Measurements from ENCODE around the gene TOX2.

Gene TOX2

DNA sequence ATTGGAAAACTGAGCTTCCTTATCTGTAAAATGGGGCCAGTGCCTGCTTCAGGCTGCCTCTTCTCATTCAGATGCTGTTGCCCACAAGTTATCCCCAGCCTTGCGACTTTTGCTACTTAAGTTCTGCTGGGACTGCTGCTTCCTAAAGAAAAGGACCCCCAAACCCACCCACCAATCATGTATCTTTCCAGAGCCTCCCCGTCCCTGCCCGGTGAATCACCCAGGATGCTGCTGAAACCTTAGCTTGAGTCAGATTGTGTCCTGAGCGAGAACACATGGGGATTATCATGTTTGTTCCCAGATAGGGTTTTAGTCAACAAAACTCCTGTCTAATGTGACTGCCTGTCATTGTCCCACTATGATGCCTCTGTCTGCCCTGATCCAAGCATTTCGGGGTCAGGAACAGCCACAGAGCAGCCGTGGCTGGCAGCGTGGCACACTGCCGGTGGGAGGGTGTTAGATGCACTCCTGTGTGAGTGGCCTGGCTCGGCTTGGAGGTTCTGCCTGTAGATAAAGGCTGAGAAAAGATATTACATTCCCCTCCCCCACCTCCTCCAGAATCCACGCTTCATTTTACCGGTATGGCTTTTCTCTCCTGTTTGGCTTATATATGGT, 79.9 kb downstream of the TOX2 start:
- no peak for DNase-seq (ENCODE audit: extremely low read depth in 1 of 2, low read depth in 1 of 2)

DNA sequence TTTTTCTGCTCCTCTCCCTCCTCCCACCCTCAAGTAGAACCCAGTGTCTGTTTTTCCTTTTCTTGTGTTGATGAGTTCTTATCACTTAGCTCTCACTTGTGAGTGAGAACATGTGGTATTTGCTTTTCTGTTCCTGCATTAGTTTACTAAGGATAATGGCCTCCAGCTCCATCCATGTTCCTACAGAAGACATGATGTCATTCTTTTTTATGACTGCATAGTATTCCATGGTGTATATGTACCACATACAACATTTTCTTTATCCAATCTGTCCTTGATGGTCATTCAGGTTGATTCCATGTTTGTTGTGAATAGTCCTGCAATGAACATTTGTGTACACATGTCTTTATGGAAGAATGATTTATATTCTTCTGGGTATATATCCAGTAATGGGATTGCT, 81.0 kb downstream of the TOX2 start:
- DNase-seq (ENCODE audit: extremely low read depth in 1 of 2, low read depth in 1 of 2), result no peak

DNA sequence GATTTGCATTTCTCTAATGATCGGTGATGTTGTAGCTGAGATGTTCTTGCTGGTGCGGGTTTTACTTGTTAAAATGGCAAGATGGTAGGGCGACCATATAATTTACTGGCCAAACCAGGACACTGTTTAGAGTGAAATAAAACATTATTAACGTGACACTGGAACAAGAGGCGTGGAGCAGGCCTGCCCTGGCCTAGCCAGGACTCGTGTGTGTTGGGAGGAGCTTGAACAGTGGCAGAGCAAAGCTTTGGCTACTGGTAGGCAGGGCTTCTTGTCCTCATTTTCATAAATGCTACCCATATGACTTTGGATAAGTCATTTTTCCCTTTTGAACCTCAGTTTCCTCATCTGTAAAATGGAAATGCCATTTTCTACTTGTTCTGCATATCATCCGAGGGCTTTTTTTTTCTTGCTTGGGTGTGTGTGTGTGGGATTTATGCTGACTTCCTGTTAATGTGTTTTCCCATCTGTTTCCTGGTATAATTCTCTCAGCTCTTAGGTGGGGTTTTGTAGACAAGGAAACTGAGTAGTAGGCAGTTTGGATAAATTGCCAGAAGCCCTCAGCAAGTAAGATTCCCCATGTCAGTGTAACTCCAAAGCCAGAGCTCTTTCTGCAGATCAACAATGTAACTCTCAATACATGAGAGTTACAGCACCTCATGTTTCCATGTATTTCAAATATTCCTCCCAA, 81.7 kb downstream of the TOX2 start:
- no peak for DNase-seq (ENCODE audit: extremely low read depth in 1 of 2, low read depth in 1 of 2)

DNA sequence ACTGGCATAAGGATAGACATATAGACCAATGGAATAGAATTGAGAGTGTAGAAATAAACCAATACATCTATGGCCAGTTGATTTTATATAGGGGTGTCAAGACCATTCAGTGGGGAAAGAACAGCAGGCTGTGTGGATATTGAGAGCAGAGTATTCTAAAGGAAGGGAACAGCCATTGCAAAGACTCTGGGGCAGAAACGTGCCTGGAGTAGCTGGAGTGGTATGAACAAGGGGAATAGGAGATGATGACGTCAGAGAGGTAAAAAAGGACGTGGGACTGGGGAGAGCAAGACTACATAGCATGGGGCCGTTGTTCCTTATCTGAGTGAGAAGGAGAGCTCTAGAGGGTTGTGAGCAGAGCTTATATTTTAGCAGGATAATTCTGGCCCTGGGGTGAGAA, 85.2 kb downstream of the TOX2 start:
- no peak for DNase-seq (ENCODE audit: extremely low read depth in 1 of 2, low read depth in 1 of 2)

DNA sequence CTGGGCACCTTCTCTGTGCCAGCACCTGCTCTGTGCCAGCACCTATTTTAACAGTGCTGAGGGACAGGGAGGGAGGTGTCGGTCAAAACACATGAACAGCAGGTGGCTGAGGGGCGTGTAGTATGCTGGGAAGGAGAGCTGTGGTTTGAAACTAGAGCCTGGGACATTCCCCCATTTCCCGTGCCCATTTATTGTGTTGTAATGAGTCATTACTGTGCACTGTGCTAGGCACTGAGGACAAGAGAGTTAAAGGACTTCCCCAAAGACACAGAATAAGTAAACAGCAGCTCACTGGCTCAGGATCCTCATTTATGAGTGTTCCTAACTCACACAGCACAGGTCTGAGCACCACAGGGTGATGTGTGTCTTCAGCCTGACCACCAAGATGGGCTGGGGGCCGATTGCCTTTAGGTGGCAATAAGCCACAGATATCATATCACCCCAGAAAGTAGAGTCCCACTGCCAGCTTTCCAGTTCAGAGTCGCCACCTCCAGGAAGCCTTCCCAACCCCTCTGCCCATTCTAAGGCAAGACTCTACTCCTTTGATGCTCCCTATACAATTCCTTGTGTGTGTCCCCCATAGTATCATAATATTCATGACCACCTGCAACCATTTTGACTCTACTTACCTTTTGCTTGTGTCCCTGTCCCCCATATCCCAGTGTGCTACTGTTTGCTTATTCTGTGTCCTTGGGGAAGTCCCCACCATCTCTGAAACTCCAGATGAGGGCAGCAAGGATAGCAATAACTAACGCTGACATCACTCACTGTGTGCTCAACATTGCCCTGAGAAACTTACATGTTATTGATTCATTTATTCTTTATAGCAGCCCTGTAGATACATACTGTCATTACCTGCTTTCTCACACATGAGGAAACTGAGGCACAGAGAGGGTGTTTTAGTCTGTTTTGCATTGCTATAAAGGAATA, 87.3 kb downstream of the TOX2 start:
- no peak for DNase-seq (ENCODE audit: extremely low read depth in 1 of 2, low read depth in 1 of 2)

- DNase-seq (ENCODE audit: extremely low read depth in 1 of 2, low read depth in 1 of 2), result no peak
Measured at GRCh38 chr20:44002861-44003260, 88.2 kb downstream of the TOX2 start.

DNA sequence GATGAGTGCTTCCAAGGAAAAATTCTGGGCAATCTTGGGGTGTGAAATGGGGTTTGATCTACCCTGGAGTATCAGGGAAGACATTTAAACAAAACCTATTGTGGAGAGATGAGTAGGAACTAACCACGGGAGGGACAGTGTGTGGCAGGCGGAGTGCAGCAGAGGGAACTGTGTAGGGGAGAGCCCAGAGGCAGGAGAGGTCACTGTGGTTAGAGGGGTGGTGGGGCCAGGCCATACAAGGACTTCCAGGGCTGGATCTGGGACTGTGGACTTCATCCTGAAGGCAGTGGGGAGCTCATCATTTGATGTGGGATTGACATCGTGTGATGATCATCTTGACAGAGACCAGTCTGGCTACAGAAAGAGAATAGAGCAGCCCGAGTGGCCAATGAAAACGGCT, 89.0 kb downstream of the TOX2 start:
- no peak for DNase-seq (ENCODE audit: extremely low read depth in 1 of 2, low read depth in 1 of 2)

GRCh38 chr20:44004306-44004915, 89.8 kb downstream of the TOX2 start:
- DNase-seq (ENCODE audit: extremely low read depth in 1 of 2, low read depth in 1 of 2), result no peak

DNA sequence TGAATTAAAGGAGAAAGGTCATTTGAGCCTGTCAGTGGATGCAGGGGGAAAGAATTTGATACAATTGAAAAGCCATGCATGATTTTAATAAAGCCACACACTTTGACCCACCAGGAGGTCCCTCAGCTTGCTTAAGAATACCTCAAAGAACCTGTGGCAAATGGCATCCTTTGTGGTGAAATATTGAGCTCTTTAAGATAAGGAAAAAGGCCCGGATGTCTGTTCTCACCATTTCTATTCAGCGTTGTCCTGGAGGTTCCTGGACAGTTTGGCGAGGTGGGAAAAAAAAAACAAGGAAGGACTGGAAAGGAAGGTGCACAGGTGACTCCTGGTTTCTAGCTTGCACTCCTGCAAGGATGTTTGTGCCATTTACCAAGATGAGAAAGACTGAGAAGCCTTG, 91.0 kb downstream of the TOX2 start:
- DNase-seq (ENCODE audit: extremely low read depth in 1 of 2, low read depth in 1 of 2), result no peak

DNA sequence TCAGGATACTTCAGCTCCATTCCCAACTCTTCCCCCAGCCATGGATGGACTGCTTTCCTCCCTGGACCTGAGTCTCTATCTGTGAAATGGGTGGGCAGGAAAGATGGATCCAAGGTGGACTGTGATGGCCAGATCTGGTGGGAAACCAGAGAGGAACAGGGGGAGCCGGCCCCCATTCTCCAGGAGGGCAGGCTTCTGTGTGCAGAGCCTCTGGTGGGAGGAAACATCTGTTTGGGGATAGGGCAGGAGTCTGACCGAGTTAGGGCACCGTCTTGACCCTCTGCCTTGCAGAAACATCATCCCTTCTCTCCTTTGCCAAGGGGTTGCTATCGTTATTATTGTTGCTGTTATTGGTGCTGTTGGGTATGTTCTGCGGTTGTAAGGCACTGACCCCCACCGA, 91.5 kb downstream of the TOX2 start:
- no peak for DNase-seq (ENCODE audit: extremely low read depth in 1 of 2, low read depth in 1 of 2)

DNA sequence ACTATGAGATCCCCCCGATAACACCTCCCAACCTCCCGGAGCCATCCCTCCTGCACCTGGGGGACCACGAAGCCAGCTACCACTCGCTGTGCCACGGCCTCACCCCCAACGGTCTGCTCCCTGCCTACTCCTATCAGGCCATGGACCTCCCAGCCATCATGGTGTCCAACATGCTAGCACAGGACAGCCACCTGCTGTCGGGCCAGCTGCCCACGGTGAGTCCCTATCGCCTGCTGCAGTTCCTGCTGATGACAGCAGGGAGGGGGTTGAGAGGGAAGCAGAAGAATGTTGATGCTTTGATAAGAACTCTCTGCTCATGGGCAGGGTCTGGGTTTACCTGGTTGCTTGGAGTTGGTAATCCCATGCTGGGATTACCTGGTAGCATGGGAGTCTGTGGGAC, 91.9 kb downstream of the TOX2 start:
- no peak for DNase-seq (ENCODE audit: extremely low read depth in 1 of 2, low read depth in 1 of 2)

- DNase-seq (ENCODE audit: extremely low read depth in 1 of 2, low read depth in 1 of 2), result no peak
Measured at GRCh38 chr20:44008806-44009678, 94.4 kb downstream of the TOX2 start.

DNA sequence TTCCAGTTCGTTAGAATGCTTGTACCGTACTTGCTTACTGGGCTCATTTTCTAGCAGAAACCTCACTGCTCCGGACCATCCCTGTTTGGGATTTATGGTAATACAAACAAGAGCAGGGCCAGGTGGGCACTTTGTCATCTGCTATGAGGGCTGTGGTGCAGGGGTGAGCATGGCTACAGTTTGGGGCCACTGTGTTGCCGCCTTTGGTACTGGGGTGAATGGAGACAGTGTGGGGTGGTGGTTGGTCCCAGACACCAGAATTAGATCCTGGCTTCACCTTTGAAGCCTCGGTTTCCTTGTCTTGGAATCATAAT, 95.0 kb downstream of the TOX2 start:
- DNase-seq (ENCODE audit: extremely low read depth in 1 of 2, low read depth in 1 of 2), result no peak

GRCh38 chr20:44010162-44010704, 95.6 kb downstream of the TOX2 start:
- DNase-seq (ENCODE audit: extremely low read depth in 1 of 2, low read depth in 1 of 2), result no peak

- DNase-seq (ENCODE audit: extremely low read depth in 1 of 2, low read depth in 1 of 2), result no peak
Measured at GRCh38 chr20:44011251-44011940, 96.7 kb downstream of the TOX2 start.

DNA sequence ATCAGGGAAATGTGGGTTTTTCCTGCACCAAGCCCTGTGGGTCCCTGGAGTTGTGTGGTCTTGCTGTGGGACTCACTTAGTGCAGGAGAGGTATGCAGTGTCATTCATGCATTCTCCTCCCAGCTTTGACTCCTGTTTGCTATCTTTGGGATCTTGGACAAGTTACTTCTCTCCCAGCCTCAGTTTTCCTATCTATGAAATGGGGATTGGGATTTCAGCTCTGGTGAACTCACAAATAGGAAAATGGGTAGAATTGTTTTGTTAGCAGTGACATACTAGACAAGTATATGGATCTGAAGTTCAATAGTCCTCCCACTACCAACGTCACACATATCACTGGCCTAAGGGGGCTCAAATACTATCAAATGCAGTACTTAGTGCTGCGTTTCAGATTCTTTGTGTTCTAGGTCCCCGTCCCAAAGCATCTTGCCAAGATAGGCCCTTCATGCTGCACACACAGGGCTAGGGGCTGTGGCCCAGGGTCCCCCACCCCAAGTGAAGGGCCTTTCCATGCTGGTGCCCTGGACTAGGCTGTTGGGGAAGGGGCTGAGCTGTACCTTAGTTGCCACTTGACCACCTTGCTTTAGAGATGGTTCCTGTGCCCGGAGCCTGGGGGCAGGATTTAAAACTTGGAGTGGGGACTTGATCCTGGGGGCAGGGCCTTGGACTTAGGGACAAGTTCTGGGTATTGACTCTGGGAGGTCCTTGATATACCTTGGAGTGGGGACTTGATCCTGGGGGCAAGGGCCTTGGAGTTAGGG, 98.0 kb downstream of the TOX2 start:
- DNase-seq (ENCODE audit: extremely low read depth in 1 of 2, low read depth in 1 of 2), result no peak

DNA sequence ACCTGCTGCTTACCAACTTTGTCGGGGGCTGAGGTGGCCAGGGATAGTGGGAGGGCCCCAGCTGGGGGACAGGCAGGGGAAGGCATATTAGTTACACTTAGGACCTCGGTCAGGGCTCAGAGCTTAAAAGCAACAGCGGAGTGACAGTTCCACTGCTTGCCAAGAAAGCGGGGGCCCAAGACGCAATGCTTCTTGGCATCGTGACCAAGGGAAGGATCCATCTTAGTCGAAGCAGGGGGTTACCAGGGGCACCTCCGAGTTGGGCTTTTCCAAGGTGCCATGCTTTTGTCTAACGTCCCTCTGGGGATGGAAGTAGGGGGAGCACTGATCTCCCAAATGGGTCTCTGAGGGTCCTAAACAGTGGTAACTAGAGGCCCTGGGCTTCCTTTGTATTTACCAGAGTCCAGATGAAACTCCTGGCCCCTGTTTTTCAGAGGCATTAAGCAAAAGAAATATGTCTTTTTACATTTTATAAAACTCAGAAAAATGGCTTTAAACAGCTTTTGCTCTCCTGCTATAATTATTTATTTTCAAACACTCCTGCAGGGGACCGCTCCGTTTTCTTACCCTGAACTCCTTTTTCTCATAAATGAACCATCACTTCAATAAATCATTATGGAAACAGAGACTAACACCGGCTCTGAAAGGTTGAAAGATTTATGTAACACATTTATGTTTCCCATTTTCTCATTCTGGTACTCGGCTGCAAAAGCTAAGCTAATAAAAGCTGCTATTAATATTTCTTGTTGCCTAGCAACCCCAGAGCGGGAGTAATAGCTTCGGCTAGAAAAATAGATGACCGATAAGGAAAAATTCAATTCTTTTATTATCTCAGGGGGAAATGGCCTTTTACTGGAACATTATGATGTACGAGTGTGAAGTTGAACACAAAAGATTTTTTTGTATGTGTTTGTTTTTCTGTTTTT, 100.4 kb downstream of the TOX2 start:
- DNase-seq (ENCODE audit: extremely low read depth in 1 of 2, low read depth in 1 of 2), result no peak

- no peak for DNase-seq (ENCODE audit: extremely low read depth in 1 of 2, low read depth in 1 of 2)
Measured at GRCh38 chr20:44015733-44016103, 101.1 kb downstream of the TOX2 start.

Data from activated CD8-positive, alpha-beta memory T cell treated with anti-CD3 and anti-CD28 coated beads for 1 hour (primary cell).